ENCODE results near the gene CEACAM20.

CEACAM20 gene

GRCh38 chr19:44575116-44575700 lies 45.7 kb upstream of the CEACAM20 start:
- H3K27me3 ChIP-seq (ENCODE audit: insufficient read depth, low read length, poor library complexity): no peaks in the 10 kb centered on the region
- no peak overlapping the region for H3K4me2 ChIP-seq (ENCODE audit: insufficient read depth, low read length)
- no peak for ATAC-seq (ENCODE audit: insufficient read depth, low read depth)
- H3K79me2 ChIP-seq (ENCODE audit: insufficient read depth, low read length): no peaks in the 10 kb centered on the region
- TF ChIP-seq EZH2 (IDR thresholded peaks at IDR 0.05; ENCODE audit: borderline replicate concordance, low read depth, low read length, severe bottlenecking): no peak
- TF ChIP-seq CTCF (IDR thresholded peaks at IDR 0.05; ENCODE audit: borderline replicate concordance, extremely low read depth, low read length, poor library complexity, severe bottlenecking): no peak
- no peak overlapping the region for H3K4me3 ChIP-seq (ENCODE audit: low read depth in 1 of 2, low read length in 2 of 2)
- no peaks in the 10 kb centered on the region for H3K36me3 ChIP-seq (ENCODE audit: insufficient read depth, low read length)
- H2AFZ ChIP-seq (ENCODE audit: low read depth, low read length): no peak overlapping the region
- no peaks in the 10 kb centered on the region for H3K9me3 ChIP-seq (ENCODE audit: insufficient read depth, low read length, severe bottlenecking)
- no peak overlapping the region for H3K27ac ChIP-seq (ENCODE audit: low read length)
- H4K20me1 ChIP-seq (ENCODE audit: insufficient read depth, low read length): no peaks in the 10 kb centered on the region
- no peak for DNase-seq
- H3K4me1 ChIP-seq (ENCODE audit: insufficient read depth, low read length): no peaks in the 10 kb centered on the region
- no peak overlapping the region for H3K9ac ChIP-seq (ENCODE audit: low read depth, low read length)

GRCh38 chr19:44574186-44574950 lies 44.9 kb upstream of the CEACAM20 start:
- H3K9ac ChIP-seq (ENCODE audit: low read depth, low read length): no peak overlapping the region
- no peak for ATAC-seq (ENCODE audit: insufficient read depth, low read depth)
- no peak for DNase-seq
- no peak overlapping the region for H3K4me2 ChIP-seq (ENCODE audit: insufficient read depth, low read length)
- H3K27ac ChIP-seq (ENCODE audit: low read length): no peak overlapping the region
- no peaks in the 10 kb centered on the region for H3K79me2 ChIP-seq (ENCODE audit: insufficient read depth, low read length)
- H3K36me3 ChIP-seq (ENCODE audit: insufficient read depth, low read length): no peaks in the 10 kb centered on the region
- H3K9me3 ChIP-seq (ENCODE audit: insufficient read depth, low read length, severe bottlenecking): no peaks in the 10 kb centered on the region
- no peak overlapping the region for H2AFZ ChIP-seq (ENCODE audit: low read depth, low read length)
- TF ChIP-seq CTCF (IDR thresholded peaks at IDR 0.05; ENCODE audit: borderline replicate concordance, extremely low read depth, low read length, poor library complexity, severe bottlenecking) (no peak), EZH2 (IDR thresholded peaks at IDR 0.05; ENCODE audit: borderline replicate concordance, low read depth, low read length, severe bottlenecking) (no peak)
- H3K27me3 ChIP-seq (ENCODE audit: insufficient read depth, low read length, poor library complexity): no peaks in the 10 kb centered on the region
- no peaks in the 10 kb centered on the region for H3K4me1 ChIP-seq (ENCODE audit: insufficient read depth, low read length)
- H3K4me3 ChIP-seq (ENCODE audit: low read depth in 1 of 2, low read length in 2 of 2): no peak overlapping the region
- no peaks in the 10 kb centered on the region for H4K20me1 ChIP-seq (ENCODE audit: insufficient read depth, low read length)

GRCh38 chr19:44573627-44574026 lies 44.2 kb upstream of the CEACAM20 start:
- no peaks in the 10 kb centered on the region for H3K27me3 ChIP-seq (ENCODE audit: insufficient read depth, low read length, poor library complexity)
- ATAC-seq (ENCODE audit: insufficient read depth, low read depth) (no peak), DNase-seq (no peak)
- H3K4me2 ChIP-seq (ENCODE audit: insufficient read depth, low read length): no peak overlapping the region
- no peak overlapping the region for H3K27ac ChIP-seq (ENCODE audit: low read length)
- H3K36me3 ChIP-seq (ENCODE audit: insufficient read depth, low read length): no peaks in the 10 kb centered on the region
- no peaks in the 10 kb centered on the region for H3K9me3 ChIP-seq (ENCODE audit: insufficient read depth, low read length, severe bottlenecking)
- H2AFZ ChIP-seq (ENCODE audit: low read depth, low read length): no peak overlapping the region
- no peak overlapping the region for H3K4me3 ChIP-seq (ENCODE audit: low read depth in 1 of 2, low read length in 2 of 2)
- no peaks in the 10 kb centered on the region for H4K20me1 ChIP-seq (ENCODE audit: insufficient read depth, low read length)
- H3K9ac ChIP-seq (ENCODE audit: low read depth, low read length): no peak overlapping the region
- TF ChIP-seq EZH2 (IDR thresholded peaks at IDR 0.05; ENCODE audit: borderline replicate concordance, low read depth, low read length, severe bottlenecking) (no peak), CTCF (IDR thresholded peaks at IDR 0.05; ENCODE audit: borderline replicate concordance, extremely low read depth, low read length, poor library complexity, severe bottlenecking) (no peak)
- no peaks in the 10 kb centered on the region for H3K79me2 ChIP-seq (ENCODE audit: insufficient read depth, low read length)
- H3K4me1 ChIP-seq (ENCODE audit: insufficient read depth, low read length): no peaks in the 10 kb centered on the region

All from DND-41 (cell line).